Mesothelial cell of epicardium (in vitro differentiated cells): ENCODE results near the gene CFHR1. TPM values are rescaled to one million over a fixed set of nuclear protein-coding genes. Genes with fewer than 3 reads are reported as not detected.
A peak's percentile ranks its signal among the peaks of the same experiment; 100 is the strongest.

Experiments
- DNase-seq, 2 experiments: peaks; one replicate each; pipeline ENCODE4 v3.0.0; 2021; ENCODE audit warnings: low spot score in 2 of 2; ENCODE audit not compliant: unreplicated experiment in 2 of 2
- H3K27ac Mint-ChIP-seq: 2 replicates; pipeline ENCODE4 v1.8.0; 2021; ENCODE audit warnings: mixed read lengths
- H3K27me3 Mint-ChIP-seq: 2 replicates; pipeline ENCODE4 v1.8.0; 2021; ENCODE audit warnings: low read depth, mixed read lengths
- H3K36me3 Mint-ChIP-seq: 2 replicates; pipeline ENCODE4 v1.8.0; 2021; ENCODE audit warnings: mixed read lengths
- H3K4me1 Mint-ChIP-seq: 2 replicates; pipeline ENCODE4 v1.8.0; 2021; ENCODE audit warnings: mixed read lengths
- H3K4me3 Mint-ChIP-seq: 2 replicates; pipeline ENCODE4 v1.8.0; 2021; ENCODE audit warnings: mild to moderate bottlenecking, moderate library complexity, mixed read lengths
- H3K9me3 Mint-ChIP-seq: 2 replicates; pipeline ENCODE4 v1.8.0; 2021; ENCODE audit warnings: mixed read lengths
- total RNA-seq: library from RNA; stranded (reverse); gene quantifications from 3 replicates; pipeline ENCODE4 v1.2.1, GENCODE V29; 2021
- TF ChIP-seq, protein P1 (sequence below): fragments of 200-600 bp; sonication (generic); IDR thresholded peaks from one replicate; pipeline ENCODE4 v1.5.0; 2021; ENCODE audit warnings: antibody characterized with exemption; ENCODE audit not compliant: unreplicated experiment

The CFHR1 gene
- total RNA-seq, 1 donor from 2014 or later: not detected

DNA sequence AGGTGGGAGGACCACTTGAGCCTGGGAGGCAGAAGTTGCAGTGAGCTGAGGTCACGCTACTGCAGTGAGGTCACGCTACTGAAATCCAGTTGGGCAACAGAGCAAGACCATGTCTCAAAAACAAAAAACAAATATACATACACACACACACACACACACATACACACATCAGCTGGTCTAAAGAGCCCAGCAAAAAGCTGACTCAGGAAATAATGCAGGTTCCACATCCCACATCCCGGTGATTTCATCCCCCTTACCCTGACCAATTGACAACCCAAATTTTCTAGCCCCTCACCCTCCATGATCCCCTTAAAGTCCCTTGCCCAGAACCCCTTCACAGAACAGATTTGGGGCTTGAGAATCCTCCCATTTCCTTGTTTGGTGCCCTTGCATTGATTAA, 56.4 kb downstream of the CFHR1 start:
- Mint-ChIP-seq H3K27ac (no peak overlapping the region), H3K4me1 (peaks cover 2% of the 10 kb centered on the region)

DNA sequence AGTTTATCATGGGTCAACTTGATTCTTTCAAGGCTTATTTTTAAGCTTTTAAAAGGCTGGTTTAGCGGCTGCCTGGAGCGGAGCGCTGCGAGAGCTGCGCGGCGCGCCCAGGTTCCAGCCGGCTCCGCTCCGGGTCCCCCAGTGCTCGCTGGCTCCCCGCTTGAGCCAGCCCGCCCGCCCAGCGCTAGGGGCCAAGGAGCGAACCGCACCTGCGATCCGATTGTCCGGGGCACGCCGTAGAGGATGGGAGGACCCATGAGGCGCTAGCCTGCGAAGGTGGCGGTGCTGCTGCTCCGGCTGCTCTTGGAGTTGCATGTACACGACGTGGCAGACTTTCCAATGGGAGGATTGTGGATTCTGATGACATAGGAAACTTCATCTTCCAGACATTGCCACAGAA, 58.4 kb downstream of the CFHR1 start:
- H3K4me1 Mint-ChIP-seq: peaks cover 2% of the 10 kb centered on the region

More for the DNA sequence above, 56.4 kb downstream of the CFHR1 start:
- no peak for DNase-seq
- Mint-ChIP-seq H3K4me3 (no peak overlapping the region), H3K36me3 (no peaks in the 10 kb centered on the region), H3K27me3 (peaks cover 41% of the 10 kb centered on the region), H3K9me3 (no peaks in the 10 kb centered on the region)
- TF ChIP-seq, protein P1, sequence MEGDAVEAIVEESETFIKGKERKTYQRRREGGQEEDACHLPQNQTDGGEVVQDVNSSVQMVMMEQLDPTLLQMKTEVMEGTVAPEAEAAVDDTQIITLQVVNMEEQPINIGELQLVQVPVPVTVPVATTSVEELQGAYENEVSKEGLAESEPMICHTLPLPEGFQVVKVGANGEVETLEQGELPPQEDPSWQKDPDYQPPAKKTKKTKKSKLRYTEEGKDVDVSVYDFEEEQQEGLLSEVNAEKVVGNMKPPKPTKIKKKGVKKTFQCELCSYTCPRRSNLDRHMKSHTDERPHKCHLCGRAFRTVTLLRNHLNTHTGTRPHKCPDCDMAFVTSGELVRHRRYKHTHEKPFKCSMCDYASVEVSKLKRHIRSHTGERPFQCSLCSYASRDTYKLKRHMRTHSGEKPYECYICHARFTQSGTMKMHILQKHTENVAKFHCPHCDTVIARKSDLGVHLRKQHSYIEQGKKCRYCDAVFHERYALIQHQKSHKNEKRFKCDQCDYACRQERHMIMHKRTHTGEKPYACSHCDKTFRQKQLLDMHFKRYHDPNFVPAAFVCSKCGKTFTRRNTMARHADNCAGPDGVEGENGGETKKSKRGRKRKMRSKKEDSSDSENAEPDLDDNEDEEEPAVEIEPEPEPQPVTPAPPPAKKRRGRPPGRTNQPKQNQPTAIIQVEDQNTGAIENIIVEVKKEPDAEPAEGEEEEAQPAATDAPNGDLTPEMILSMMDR: no peak

More for the DNA sequence above, 58.4 kb downstream of the CFHR1 start:
- peak in 1 of 2 experiments; percentile 47 for DNase-seq
- no peak overlapping the region for H3K27ac Mint-ChIP-seq
- H3K4me3 Mint-ChIP-seq: peak overlapping the region; percentile 71
- peaks cover 6% of the 10 kb centered on the region for H3K9me3 Mint-ChIP-seq
- no peaks in the 10 kb centered on the region for H3K36me3 Mint-ChIP-seq
- peaks cover 49% of the 10 kb centered on the region for H3K27me3 Mint-ChIP-seq
- TF ChIP-seq, protein P1: no peak

Other genes with a start within 250 kb of the CFHR1 start
- gene KCNT2, start 211.3 kb upstream of the CFHR1 start, total RNA-seq: 25.6 to 26.4 TPM (median 26.0 TPM) in 3 replicates
- 8.7 to 11.4 TPM (median 8.8 TPM) in 3 replicates for gene CFH, start 167.7 kb upstream of the CFHR1 start, total RNA-seq
- 0.38 to 0.93 TPM (median 0.42 TPM) in 3 replicates for gene CFHR3, start 44.9 kb upstream of the CFHR1 start, total RNA-seq
- not detected in 3 replicates for gene CFHR4, start 68.3 kb downstream of the CFHR1 start, total RNA-seq
- not detected in 3 replicates for gene CFHR2, start 124.0 kb downstream of the CFHR1 start, total RNA-seq
- gene CFHR5, start 157.8 kb downstream of the CFHR1 start, total RNA-seq: not detected in 3 replicates
- gene F13B, start 247.5 kb downstream of the CFHR1 start, total RNA-seq: not detected in 3 replicates